GM19328 (cell line): ENCODE data around the gene PRB3.

Experiments used
- ATAC-seq: cut with Tn5 transposase; IDR thresholded peaks from one replicate; pipeline ENCODE4 v1.9.1; 2021; ENCODE audit warnings: mild to moderate bottlenecking, moderate library complexity; ENCODE audit not compliant: unreplicated experiment

Gene PRB3

DNA sequence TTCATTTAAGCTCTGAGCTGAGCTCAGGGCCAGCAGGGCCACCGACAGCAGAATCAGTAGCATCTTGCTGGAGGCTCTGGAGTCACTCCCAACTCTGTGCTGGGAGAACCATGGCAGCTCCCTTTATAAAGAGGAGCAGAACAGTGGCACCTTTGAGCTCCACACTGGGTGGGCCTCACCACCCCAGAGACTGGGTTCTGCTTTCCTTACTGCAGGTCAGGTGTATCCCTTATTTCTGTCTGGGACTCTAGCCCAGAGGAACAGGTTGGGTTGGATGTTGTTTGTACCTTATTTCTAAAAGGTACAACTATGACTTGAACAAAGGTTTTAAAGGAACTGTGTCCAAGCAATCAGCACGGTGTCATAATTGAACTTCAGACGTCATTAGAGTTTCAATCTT is at the start of gene PRB3:
Gene PRB3 (minus strand): TSS at position 101 of the 400 bp plus-strand sequence. CDS start 38 bp downstream, at position 63.
- ATAC-seq = no peak

DNA sequence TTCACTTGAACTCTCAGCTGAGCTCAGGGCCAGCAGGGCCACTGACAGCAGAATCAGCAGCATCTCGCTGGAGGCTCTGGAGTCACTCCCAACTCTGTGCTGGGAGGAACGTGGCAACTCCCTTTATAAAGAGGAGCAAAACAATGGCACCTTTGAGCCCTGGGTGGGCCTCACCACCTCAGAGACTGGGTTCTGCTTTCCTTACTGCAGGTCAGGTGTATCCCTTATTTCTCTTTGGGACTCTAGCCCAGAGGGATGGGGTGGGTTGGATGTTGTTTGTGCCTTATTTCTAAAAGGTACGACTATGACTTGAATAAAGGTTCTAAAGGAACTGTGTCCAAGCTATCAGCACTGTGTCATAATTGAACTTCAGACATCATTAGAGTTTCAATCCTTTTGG is 40.8 kb upstream of the PRB3 start, which contains the start of gene PRB4:
Gene PRB4 (minus strand): TSS at position 101 of the 400 bp plus-strand sequence. CDS start 38 bp downstream, at position 63.
- ATAC-seq = no peak

DNA sequence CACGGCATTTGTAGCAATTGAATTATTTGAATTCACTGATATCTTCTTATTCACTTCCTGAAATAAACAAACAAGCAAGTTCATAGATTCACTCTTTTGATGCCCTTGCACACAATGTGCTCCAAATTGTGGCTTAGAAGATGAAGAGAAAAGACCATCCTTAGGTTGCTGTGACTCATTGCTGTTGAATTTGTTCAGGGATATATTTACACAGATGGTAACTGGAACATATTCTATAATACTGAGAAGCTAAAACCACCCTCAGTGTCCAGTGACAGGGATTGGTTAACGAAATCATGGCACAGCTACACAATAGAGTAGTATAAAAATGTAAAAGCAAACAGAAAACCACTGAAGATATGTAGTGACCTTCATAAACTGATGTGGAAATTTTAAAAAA is 37.6 kb upstream of the PRB3 start:
- no peak for ATAC-seq

DNA sequence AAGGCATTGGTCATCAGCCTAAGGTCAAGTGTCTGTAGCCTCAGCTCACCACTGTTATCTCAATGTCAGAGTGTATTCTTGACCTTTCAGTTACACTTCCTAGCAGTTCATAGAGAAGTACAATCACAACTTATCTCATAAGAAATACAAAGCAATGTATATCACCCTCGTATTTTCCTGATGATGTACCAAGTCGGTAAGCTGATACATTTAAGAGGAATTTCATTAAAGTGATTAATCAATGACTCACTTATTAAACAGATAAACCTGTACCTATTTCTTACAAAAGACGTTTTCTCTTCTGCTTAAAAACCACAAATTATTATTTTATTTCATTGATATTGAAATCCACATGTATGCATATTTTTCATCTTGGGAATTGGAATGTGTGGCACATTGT is 3.9 kb upstream of the PRB3 start:
- no peak for ATAC-seq

DNA sequence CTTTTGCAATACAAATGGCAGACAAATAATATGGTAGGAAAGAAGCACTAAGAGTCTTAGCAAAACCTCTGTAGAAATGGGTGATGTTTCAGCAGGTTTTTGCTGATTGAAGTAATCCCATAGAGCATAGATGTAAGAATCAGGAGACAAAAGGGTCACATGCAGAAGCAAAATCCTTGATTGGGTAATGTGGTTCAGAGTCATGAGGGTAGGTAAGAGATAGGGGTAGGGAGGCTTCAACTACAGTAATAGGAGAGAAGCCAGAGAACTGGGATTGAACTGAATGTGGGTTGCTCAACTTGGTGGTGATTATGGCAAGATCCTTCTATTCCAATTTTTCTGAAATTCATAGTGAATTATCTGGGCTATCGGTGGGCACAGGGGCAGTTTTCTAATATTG is 5.0 kb downstream of the PRB3 start:
- ATAC-seq = no peak

DNA sequence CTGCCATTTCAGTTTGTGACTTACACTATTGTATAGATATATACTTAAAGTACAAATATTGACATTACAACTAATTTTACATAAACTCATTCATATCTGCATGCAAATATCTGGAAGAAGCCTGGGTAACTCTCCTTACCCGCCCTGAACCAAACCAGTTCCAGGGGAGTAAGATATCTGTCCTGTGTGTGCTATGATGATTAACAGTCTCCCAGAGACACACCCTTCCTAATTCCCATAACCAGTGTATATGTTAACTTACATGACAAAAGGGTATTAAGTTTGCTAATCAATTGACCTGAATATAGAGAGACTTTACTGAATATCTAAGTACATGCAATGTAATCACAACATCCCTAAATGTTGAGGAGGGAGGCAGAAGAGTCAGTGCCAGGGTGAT is 23.0 kb downstream of the PRB3 start:
- ATAC-seq = no peak

DNA sequence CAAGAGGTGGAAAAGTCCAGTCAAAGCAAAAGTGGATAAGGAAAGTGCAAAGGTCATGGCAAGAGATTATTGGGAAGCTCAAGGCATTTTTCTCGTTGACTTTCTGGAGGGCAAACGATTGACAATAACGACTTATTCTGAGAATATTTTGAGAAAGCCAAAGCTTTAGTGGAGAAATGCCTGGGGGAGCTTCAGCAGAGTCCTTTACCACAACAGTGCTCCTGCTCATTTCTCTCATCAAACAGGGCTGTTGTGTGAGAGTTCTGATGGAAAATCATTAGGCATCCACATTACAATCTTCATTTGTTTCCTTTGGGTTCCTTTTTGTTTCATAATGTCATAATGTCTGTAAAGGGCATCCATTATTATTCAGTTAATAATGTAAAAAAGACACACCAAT is 26.9 kb downstream of the PRB3 start:
- no peak for ATAC-seq

DNA sequence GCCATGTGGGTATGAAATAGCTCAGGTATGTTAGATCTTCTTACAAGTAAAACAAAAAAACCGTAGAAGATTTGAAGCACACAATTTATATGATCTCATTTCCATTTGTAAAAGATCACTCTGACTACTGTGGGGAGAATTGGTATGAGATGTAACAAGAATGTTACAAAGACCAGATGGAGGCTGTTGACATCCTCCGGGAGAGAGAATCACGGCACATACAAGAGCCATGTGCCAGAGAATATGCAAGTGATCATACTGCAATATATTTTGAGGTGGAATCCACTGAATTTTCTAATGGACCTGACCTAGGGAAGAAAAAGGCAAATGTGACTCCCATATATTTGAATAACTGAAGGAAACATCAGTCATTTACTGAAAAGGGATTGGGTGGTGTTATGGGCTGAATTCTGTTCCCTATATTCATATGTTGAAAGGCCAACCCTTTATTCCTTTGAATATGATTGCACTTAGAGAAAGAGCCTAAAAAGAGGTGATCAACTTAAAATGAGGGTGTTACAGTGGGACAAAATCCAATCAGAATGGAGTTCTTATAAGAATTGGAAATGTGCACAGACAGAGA is 29.1 kb downstream of the PRB3 start:
- no peak for ATAC-seq

DNA sequence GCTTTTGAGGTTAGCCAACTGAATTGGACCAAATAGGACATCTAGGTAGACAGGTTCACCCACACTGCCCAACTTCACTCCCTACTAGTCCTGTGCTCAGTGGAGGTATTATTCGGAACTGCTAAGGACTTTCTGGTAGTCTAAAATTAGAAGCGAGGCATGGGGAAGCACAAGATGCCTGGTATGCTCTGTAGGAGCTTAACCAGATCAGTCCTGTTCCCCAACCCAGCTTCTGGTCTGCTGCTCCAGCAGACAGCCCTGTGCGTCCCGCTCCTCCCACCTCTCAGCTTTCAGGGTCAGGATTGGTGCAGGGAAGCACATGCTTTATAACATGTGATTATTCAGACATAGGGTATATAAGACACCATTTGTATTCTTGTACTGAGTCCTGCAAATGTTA is 31.2 kb downstream of the PRB3 start:
- ATAC-seq = no peak

DNA sequence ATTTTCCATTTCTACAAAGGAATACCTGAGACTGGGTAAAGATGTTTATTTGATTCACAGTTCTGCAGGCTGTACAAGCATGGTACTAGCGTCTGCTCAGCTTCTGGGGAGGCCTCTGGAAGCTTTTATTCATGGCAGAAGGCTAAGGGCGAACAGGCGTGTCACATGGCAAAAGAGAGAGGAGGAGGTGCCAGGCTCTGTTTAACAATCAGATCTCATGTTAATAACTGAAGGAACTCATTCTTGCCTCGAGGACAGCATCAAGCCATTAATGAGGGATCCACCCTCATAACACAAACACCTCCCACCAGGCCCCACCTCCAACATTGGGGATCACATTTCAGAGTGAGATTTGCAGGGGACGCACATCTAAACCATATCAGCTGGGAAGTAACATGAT is 36.0 kb downstream of the PRB3 start:
- no peak for ATAC-seq

DNA sequence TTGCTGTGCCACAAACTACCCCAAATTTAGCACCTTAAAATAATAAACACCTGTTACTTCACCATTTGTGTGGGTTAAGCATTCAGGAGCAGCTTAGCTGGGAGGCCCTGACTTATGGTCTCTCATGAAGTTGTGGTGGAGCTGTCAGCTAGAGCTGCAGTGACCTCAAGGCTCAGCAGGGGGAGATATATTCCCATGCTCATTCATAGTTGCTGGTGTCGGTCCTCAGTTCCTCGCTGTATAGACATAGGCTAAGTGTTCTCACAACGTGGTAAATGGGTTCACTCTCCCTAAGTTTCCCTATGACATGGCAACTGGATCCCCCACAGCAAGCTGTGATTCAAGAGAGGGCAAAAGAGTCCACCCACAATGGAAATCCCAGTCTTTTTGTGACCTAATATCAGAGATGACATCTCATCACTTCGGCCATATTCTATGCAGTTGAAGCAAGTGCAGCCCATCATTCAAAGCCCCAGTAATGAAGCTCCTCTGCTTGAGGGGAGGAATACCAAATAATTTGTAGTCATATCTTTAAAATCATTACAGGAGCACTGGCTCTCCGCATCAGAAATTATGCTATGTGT is 41.1 kb downstream of the PRB3 start:
- no peak for ATAC-seq

DNA sequence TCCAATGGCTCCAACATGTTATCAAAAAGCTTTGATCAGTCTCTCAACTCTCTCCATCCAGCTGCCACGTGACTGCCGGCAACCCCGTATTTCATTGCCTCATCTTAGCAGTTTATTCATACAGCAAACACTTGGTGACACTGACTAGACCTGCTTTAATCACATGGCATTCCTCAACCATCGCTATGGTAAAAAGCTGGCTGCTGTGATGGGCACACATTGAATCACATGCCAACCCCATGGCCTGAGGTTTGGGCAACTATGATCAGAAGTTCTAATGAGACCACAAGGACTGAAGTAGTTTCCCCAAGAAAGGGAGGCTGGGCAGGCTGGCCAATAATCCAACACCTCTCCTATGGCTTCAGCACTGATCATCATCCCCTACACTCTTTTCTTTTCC is 42.1 kb downstream of the PRB3 start:
- ATAC-seq = no peak
